HT-29 (cell line): ENCODE measurements around the gene ABITRAM. TPM values are rescaled to one million over a fixed set of nuclear protein-coding genes. Genes with fewer than 3 reads are reported as not detected.

Source experiments
- total RNA-seq: library from RNA; depleted of rRNA; stranded (reverse); fragments of >200 nt; shearing (Covaris generic); gene quantifications from 2 replicates; pipeline ENCODE4 v1.2.3, GENCODE V29; 2014; rRNA removed

ABITRAM gene
- total RNA-seq, 1 experiment from 2014 or later, result 4.8 TPM

Other genes with a start within 250 kb of the ABITRAM start
- not detected in 2 replicates for gene ACTL7B, start 78.4 kb upstream of the ABITRAM start, total RNA-seq
- not detected in 2 replicates for gene ACTL7A, start 72.1 kb upstream of the ABITRAM start, total RNA-seq
- 14.7 and 24.4 TPM in 2 replicates for gene ELP1, start 276 bp upstream of the ABITRAM start, total RNA-seq
- gene CTNNAL1, start 79.1 kb downstream of the ABITRAM start, total RNA-seq, result 24.7 and 26.7 TPM in 2 replicates
- gene TMEM245, start 185.5 kb downstream of the ABITRAM start, total RNA-seq, result 14.8 and 17.1 TPM in 2 replicates
- gene FRRS1L, start 232.8 kb downstream of the ABITRAM start, total RNA-seq, result not detected in 2 replicates